Measurements from ENCODE around the gene IMPA2.

- TF ChIP-seq CTCF (IDR thresholded peaks at IDR 0.05; ENCODE audit: insufficient read depth, low read length, poor library complexity, severe bottlenecking) (no peak), EZH2phosphoT487 (conservative IDR thresholded peaks at IDR 0.05; ENCODE audit: low read length) (no peak)
Measured at GRCh38 chr18:11975723-11976122, 5.6 kb upstream of the IMPA2 start.

All from SU-DHL-6 (cell line).